ENCODE measurements around the gene NPRL2. TPM values are rescaled to one million over a fixed set of nuclear protein-coding genes. Genes with fewer than 3 reads are reported as not detected.

Gene NPRL2
- total RNA-seq, 1 donor from 2014 or later, result 30.4 TPM

GRCh38 chr3:50341537-50341936 is 9.0 kb downstream of the NPRL2 start:
- H3K27me3 Mint-ChIP-seq (ENCODE audit: unreplicated experiment), result peaks cover 29% of the 10 kb centered on the region
- TF ChIP-seq CTCF (IDR thresholded peaks at IDR 0.05; ENCODE audit: partially characterized antibody, unreplicated experiment), result no peak
- H3K36me3 Mint-ChIP-seq (ENCODE audit: unreplicated experiment), result peaks cover 4% of the 10 kb centered on the region
- DNase-seq, result no peak
- H3K9me3 Mint-ChIP-seq (ENCODE audit: unreplicated experiment), result peaks cover 18% of the 10 kb centered on the region
- H3K4me3 Mint-ChIP-seq (ENCODE audit: unreplicated experiment), result no peak overlapping the region
- H3K27ac Mint-ChIP-seq (ENCODE audit: unreplicated experiment), result no peak overlapping the region
- H3K4me1 Mint-ChIP-seq (ENCODE audit: low read depth, unreplicated experiment), result peaks cover 15% of the 10 kb centered on the region

- DNase-seq, result no peak
- no peak within 1 kb of the TSS for H3K27ac Mint-ChIP-seq (ENCODE audit: unreplicated experiment)
- H3K36me3 Mint-ChIP-seq (ENCODE audit: unreplicated experiment), result peaks cover 4% of the 10 kb centered on the region
- peaks cover 20% of the 10 kb centered on the region for H3K4me1 Mint-ChIP-seq (ENCODE audit: low read depth, unreplicated experiment)
- H3K9me3 Mint-ChIP-seq (ENCODE audit: unreplicated experiment), result peaks cover 21% of the 10 kb centered on the region
- no peak for TF ChIP-seq CTCF (IDR thresholded peaks at IDR 0.05; ENCODE audit: partially characterized antibody, unreplicated experiment)
- peak within 1 kb of the TSS; percentile 69 for H3K4me3 Mint-ChIP-seq (ENCODE audit: unreplicated experiment)
- H3K27me3 Mint-ChIP-seq (ENCODE audit: unreplicated experiment), result peaks cover 32% of the 10 kb centered on the region
These were observed 9.9 kb downstream of the NPRL2 start, which contains the start of gene RASSF1 for GRCh38 chr3:50340448-50341329. Gene RASSF1 (minus strand): TSS chr3:50340836. CDS start chr3:50340805, 31 bp downstream.

GRCh38 chr3:50340147-50340447 is 10.5 kb downstream of the NPRL2 start:
- H3K9me3 Mint-ChIP-seq (ENCODE audit: unreplicated experiment), result peaks cover 22% of the 10 kb centered on the region
- H3K27ac Mint-ChIP-seq (ENCODE audit: unreplicated experiment), result no peak overlapping the region
- peaks cover 20% of the 10 kb centered on the region for H3K4me1 Mint-ChIP-seq (ENCODE audit: low read depth, unreplicated experiment)
- peak overlapping the region; percentile 42 for H3K4me3 Mint-ChIP-seq (ENCODE audit: unreplicated experiment)
- H3K36me3 Mint-ChIP-seq (ENCODE audit: unreplicated experiment), result peaks cover 4% of the 10 kb centered on the region
- TF ChIP-seq CTCF (IDR thresholded peaks at IDR 0.05; ENCODE audit: partially characterized antibody, unreplicated experiment), result no peak
- H3K27me3 Mint-ChIP-seq (ENCODE audit: unreplicated experiment), result peaks cover 32% of the 10 kb centered on the region
- DNase-seq, result no peak

GRCh38 chr3:50339485-50340146 is 11.0 kb downstream of the NPRL2 start:
- Mint-ChIP-seq H3K4me1 (ENCODE audit: low read depth, unreplicated experiment) (peaks cover 20% of the 10 kb centered on the region), H3K27ac (ENCODE audit: unreplicated experiment) (no peak overlapping the region), H3K27me3 (ENCODE audit: unreplicated experiment) (peaks cover 32% of the 10 kb centered on the region), H3K9me3 (ENCODE audit: unreplicated experiment) (peaks cover 22% of the 10 kb centered on the region), H3K4me3 (ENCODE audit: unreplicated experiment) (peak overlapping the region; percentile 69), H3K36me3 (ENCODE audit: unreplicated experiment) (peaks cover 4% of the 10 kb centered on the region)
- no peak for TF ChIP-seq CTCF (IDR thresholded peaks at IDR 0.05; ENCODE audit: partially characterized antibody, unreplicated experiment)
- no peak for DNase-seq

GRCh38 chr3:50338965-50339364 is 11.6 kb downstream of the NPRL2 start:
- H3K27ac Mint-ChIP-seq (ENCODE audit: unreplicated experiment), result peak overlapping the region; percentile 40
- peaks cover 30% of the 10 kb centered on the region for H3K27me3 Mint-ChIP-seq (ENCODE audit: unreplicated experiment)

More at GRCh38 chr3:50338965-50339364, 11.6 kb downstream of the NPRL2 start:
- no peak for DNase-seq
- Mint-ChIP-seq H3K4me1 (ENCODE audit: low read depth, unreplicated experiment) (peaks cover 24% of the 10 kb centered on the region), H3K9me3 (ENCODE audit: unreplicated experiment) (peaks cover 22% of the 10 kb centered on the region), H3K4me3 (ENCODE audit: unreplicated experiment) (peak overlapping the region; percentile 93), H3K36me3 (ENCODE audit: unreplicated experiment) (peaks cover 4% of the 10 kb centered on the region)
- no peak for TF ChIP-seq CTCF (IDR thresholded peaks at IDR 0.05; ENCODE audit: partially characterized antibody, unreplicated experiment)
